ENCODE results near the gene UFM1. TPM values are rescaled to one million over a fixed set of nuclear protein-coding genes. Genes with fewer than 3 reads are reported as not detected.
"Not testable (repeated sequence)": the region's sequence is repeated elsewhere in the genome, so short reads cannot be mapped to it uniquely, and the experiment has no call there.

Gene UFM1
- 28.9 and 42.9 TPM in 2 replicates for total RNA-seq (2014; rRNA removed; shearing (Covaris generic))

GRCh38 chr13:38349390-38350113, at the start of gene UFM1:
TSS of gene UFM1 (plus strand) at chr13:38349851. CDS start at chr13:38349920, 69 bp downstream.
- in situ Hi-C loops (cut with HindIII; ENCODE audit: low sequenced_read_pairs): no loop called here
- peak; percentile 93 for DNase-seq (ENCODE audit: low spot score)

GRCh38 chr13:38301236-38301635, 48.4 kb upstream of the UFM1 start:
- DNase-seq (ENCODE audit: low spot score): no peak
- in situ Hi-C loops (cut with HindIII; ENCODE audit: low sequenced_read_pairs): no loop called here

- no peak for DNase-seq (ENCODE audit: low spot score)
- in situ Hi-C loops (cut with HindIII; ENCODE audit: low sequenced_read_pairs): no loop called here
Measured at GRCh38 chr13:38303816-38304320, 45.8 kb upstream of the UFM1 start.

GRCh38 chr13:38308736-38309135, 40.9 kb upstream of the UFM1 start:
- DNase-seq (ENCODE audit: low spot score): no peak

GRCh38 chr13:38309397-38309796, 40.3 kb upstream of the UFM1 start:
- in situ Hi-C loops (cut with HindIII; ENCODE audit: low sequenced_read_pairs): no loop called here
- no peak for DNase-seq (ENCODE audit: low spot score)

More at GRCh38 chr13:38308736-38309135, 40.9 kb upstream of the UFM1 start:
- in situ Hi-C loops (cut with HindIII; ENCODE audit: low sequenced_read_pairs): no loop called here

GRCh38 chr13:38311175-38311574, 38.5 kb upstream of the UFM1 start:
- DNase-seq (ENCODE audit: low spot score); in situ Hi-C loops (cut with HindIII; ENCODE audit: low sequenced_read_pairs): not testable (repeated sequence)

- no peak for DNase-seq (ENCODE audit: low spot score)
- in situ Hi-C loops (cut with HindIII; ENCODE audit: low sequenced_read_pairs): no loop called here
Measured at GRCh38 chr13:38316129-38316528, 33.5 kb upstream of the UFM1 start.

GRCh38 chr13:38321654-38322053, 28.0 kb upstream of the UFM1 start:
- DNase-seq (ENCODE audit: low spot score): no peak
- in situ Hi-C loops (cut with HindIII; ENCODE audit: low sequenced_read_pairs): no loop called here

- DNase-seq (ENCODE audit: low spot score): no peak
- in situ Hi-C loops (cut with HindIII; ENCODE audit: low sequenced_read_pairs): no loop called here
Measured at GRCh38 chr13:38325426-38325825, 24.2 kb upstream of the UFM1 start.

GRCh38 chr13:38328699-38329098, 21.0 kb upstream of the UFM1 start:
- in situ Hi-C loops (cut with HindIII; ENCODE audit: low sequenced_read_pairs): no loop called here
- no peak for DNase-seq (ENCODE audit: low spot score)

GRCh38 chr13:38334845-38335244, 14.8 kb upstream of the UFM1 start:
- no peak for DNase-seq (ENCODE audit: low spot score)
- in situ Hi-C loops (cut with HindIII; ENCODE audit: low sequenced_read_pairs): no loop called here

- in situ Hi-C loops (cut with HindIII; ENCODE audit: low sequenced_read_pairs): no loop called here
- DNase-seq (ENCODE audit: low spot score): no peak
Measured at GRCh38 chr13:38338089-38338488, 11.6 kb upstream of the UFM1 start.

GRCh38 chr13:38340624-38341023, 9.0 kb upstream of the UFM1 start:
- in situ Hi-C loops (cut with HindIII; ENCODE audit: low sequenced_read_pairs): no loop called here
- no peak for DNase-seq (ENCODE audit: low spot score)

- in situ Hi-C loops (cut with HindIII; ENCODE audit: low sequenced_read_pairs): no loop called here
- DNase-seq (ENCODE audit: low spot score): no peak
Measured at GRCh38 chr13:38341149-38341692, 8.4 kb upstream of the UFM1 start.

GRCh38 chr13:38346764-38347163, 2.9 kb upstream of the UFM1 start:
- in situ Hi-C loops (cut with HindIII; ENCODE audit: low sequenced_read_pairs): no loop called here
- DNase-seq (ENCODE audit: low spot score): no peak

- in situ Hi-C loops (cut with HindIII; ENCODE audit: low sequenced_read_pairs): no loop called here
- no peak for DNase-seq (ENCODE audit: low spot score)
Measured at GRCh38 chr13:38348861-38349389, 726 bp upstream of the UFM1 start.

- in situ Hi-C loops (cut with HindIII; ENCODE audit: low sequenced_read_pairs): no loop called here
- DNase-seq (ENCODE audit: low spot score): no peak
Measured at GRCh38 chr13:38350114-38350617, 515 bp downstream of the UFM1 start.

- in situ Hi-C loops (cut with HindIII; ENCODE audit: low sequenced_read_pairs): no loop called here
- no peak for DNase-seq (ENCODE audit: low spot score)
Measured at GRCh38 chr13:38355595-38356119, 6.0 kb downstream of the UFM1 start.

GRCh38 chr13:38358684-38359083, 9.0 kb downstream of the UFM1 start:
- in situ Hi-C loops (cut with HindIII; ENCODE audit: low sequenced_read_pairs): no loop called here
- no peak for DNase-seq (ENCODE audit: low spot score)
